ENCODE measurements around the gene PLPPR1.

PLPPR1 gene

GRCh38 chr9:101047848-101048397, 19.4 kb downstream of the PLPPR1 start:
- Histone ChIP-seq H3K27me3 (ENCODE audit: control insufficient read depth, insufficient read depth, low read length) (no peaks in the 10 kb centered on the region), H3K4me1 (ENCODE audit: control insufficient read depth, insufficient read depth, low read length) (no peaks in the 10 kb centered on the region), H3K9me3 (ENCODE audit: control insufficient read depth, insufficient read depth, low read depth, low read length) (0 out of 2 replicates have a peak, but pooled peaks cover 6% of the 10 kb centered on the region), H3K9ac (ENCODE audit: low read length) (no peak overlapping the region), H3K36me3 (ENCODE audit: control insufficient read depth, insufficient read depth, low read length) (no peaks in the 10 kb centered on the region), H3K27ac (ENCODE audit: low read depth, low read length) (no peak overlapping the region), H3K4me3 (ENCODE audit: low read depth, low read length) (no peak overlapping the region)

- H3K9ac ChIP-seq (ENCODE audit: low read length) = no peak overlapping the region
- H3K27me3 ChIP-seq (ENCODE audit: control insufficient read depth, insufficient read depth, low read length) = no peaks in the 10 kb centered on the region
- no peak overlapping the region for H3K27ac ChIP-seq (ENCODE audit: low read depth, low read length)
- H3K4me1 ChIP-seq (ENCODE audit: control insufficient read depth, insufficient read depth, low read length) = no peaks in the 10 kb centered on the region; the same call in 1 of the 2 replicates
- 0 out of 2 replicates have a peak, but pooled peaks cover 6% of the 10 kb centered on the region for H3K9me3 ChIP-seq (ENCODE audit: control insufficient read depth, insufficient read depth, low read depth, low read length)
- no peak overlapping the region for H3K4me3 ChIP-seq (ENCODE audit: low read depth, low read length)
- H3K36me3 ChIP-seq (ENCODE audit: control insufficient read depth, insufficient read depth, low read length) = no peaks in the 10 kb centered on the region
Measured at GRCh38 chr9:101050650-101051049, 22.1 kb downstream of the PLPPR1 start.

- no peak overlapping the region for H3K27ac ChIP-seq (ENCODE audit: low read depth, low read length)
- no peak overlapping the region for H3K4me3 ChIP-seq (ENCODE audit: low read depth, low read length)
- no peak overlapping the region for H3K9ac ChIP-seq (ENCODE audit: low read length)
- no peaks in the 10 kb centered on the region for H3K9me3 ChIP-seq (ENCODE audit: control insufficient read depth, insufficient read depth, low read depth, low read length)
- no peaks in the 10 kb centered on the region for H3K36me3 ChIP-seq (ENCODE audit: control insufficient read depth, insufficient read depth, low read length)
- H3K4me1 ChIP-seq (ENCODE audit: control insufficient read depth, insufficient read depth, low read length) = no peaks in the 10 kb centered on the region; the same call in 1 of the 2 replicates
- H3K27me3 ChIP-seq (ENCODE audit: control insufficient read depth, insufficient read depth, low read length) = no peaks in the 10 kb centered on the region
Measured at GRCh38 chr9:101054657-101055056, 26.1 kb downstream of the PLPPR1 start.

GRCh38 chr9:101055516-101055915, 27.0 kb downstream of the PLPPR1 start:
- Histone ChIP-seq H3K4me1 (ENCODE audit: control insufficient read depth, insufficient read depth, low read length) (no peaks in the 10 kb centered on the region; the same call in 1 of the 2 replicates), H3K9me3 (ENCODE audit: control insufficient read depth, insufficient read depth, low read depth, low read length) (no peaks in the 10 kb centered on the region), H3K27ac (ENCODE audit: low read depth, low read length) (no peak overlapping the region), H3K36me3 (ENCODE audit: control insufficient read depth, insufficient read depth, low read length) (no peaks in the 10 kb centered on the region), H3K4me3 (ENCODE audit: low read depth, low read length) (no peak overlapping the region), H3K9ac (ENCODE audit: low read length) (no peak overlapping the region), H3K27me3 (ENCODE audit: control insufficient read depth, insufficient read depth, low read length) (no peaks in the 10 kb centered on the region)

- H3K36me3 ChIP-seq (ENCODE audit: control insufficient read depth, insufficient read depth, low read length) = no peaks in the 10 kb centered on the region
- no peaks in the 10 kb centered on the region for H3K4me1 ChIP-seq (ENCODE audit: control insufficient read depth, insufficient read depth, low read length)
- no peaks in the 10 kb centered on the region for H3K27me3 ChIP-seq (ENCODE audit: control insufficient read depth, insufficient read depth, low read length)
- no peaks in the 10 kb centered on the region for H3K9me3 ChIP-seq (ENCODE audit: control insufficient read depth, insufficient read depth, low read depth, low read length)
- no peak overlapping the region for H3K9ac ChIP-seq (ENCODE audit: low read length)
- no peak overlapping the region for H3K4me3 ChIP-seq (ENCODE audit: low read depth, low read length)
- no peak overlapping the region for H3K27ac ChIP-seq (ENCODE audit: low read depth, low read length)
Measured at GRCh38 chr9:101062686-101063085, 34.2 kb downstream of the PLPPR1 start.

DNA sequence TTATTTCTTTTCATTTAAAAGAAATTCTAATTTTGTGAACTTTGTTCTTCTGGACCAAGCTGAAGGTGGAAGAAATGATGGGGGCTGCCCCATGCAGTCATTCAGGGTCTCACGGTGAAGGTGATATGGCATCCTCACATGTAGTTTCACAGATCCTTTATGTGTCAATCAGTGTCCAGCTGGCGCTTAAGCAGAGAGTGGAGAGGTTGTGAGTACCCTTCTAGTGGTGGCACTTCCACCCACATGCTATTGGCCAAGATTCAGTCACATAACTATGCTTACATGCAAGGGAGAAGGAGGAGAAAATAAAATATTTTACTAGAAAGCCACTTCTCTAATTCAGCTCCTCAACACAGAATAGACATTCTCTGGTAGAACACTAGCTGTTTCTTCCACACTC, 34.7 kb downstream of the PLPPR1 start:
- H3K4me1 ChIP-seq (ENCODE audit: control insufficient read depth, insufficient read depth, low read length) = no peaks in the 10 kb centered on the region
- H3K27me3 ChIP-seq (ENCODE audit: control insufficient read depth, insufficient read depth, low read length) = no peaks in the 10 kb centered on the region
- no peaks in the 10 kb centered on the region for H3K36me3 ChIP-seq (ENCODE audit: control insufficient read depth, insufficient read depth, low read length)
- no peaks in the 10 kb centered on the region for H3K9me3 ChIP-seq (ENCODE audit: control insufficient read depth, insufficient read depth, low read depth, low read length)
- no peak overlapping the region for H3K4me3 ChIP-seq (ENCODE audit: low read depth, low read length)
- no peak overlapping the region for H3K27ac ChIP-seq (ENCODE audit: low read depth, low read length)
- H3K9ac ChIP-seq (ENCODE audit: low read length) = no peak overlapping the region

DNA sequence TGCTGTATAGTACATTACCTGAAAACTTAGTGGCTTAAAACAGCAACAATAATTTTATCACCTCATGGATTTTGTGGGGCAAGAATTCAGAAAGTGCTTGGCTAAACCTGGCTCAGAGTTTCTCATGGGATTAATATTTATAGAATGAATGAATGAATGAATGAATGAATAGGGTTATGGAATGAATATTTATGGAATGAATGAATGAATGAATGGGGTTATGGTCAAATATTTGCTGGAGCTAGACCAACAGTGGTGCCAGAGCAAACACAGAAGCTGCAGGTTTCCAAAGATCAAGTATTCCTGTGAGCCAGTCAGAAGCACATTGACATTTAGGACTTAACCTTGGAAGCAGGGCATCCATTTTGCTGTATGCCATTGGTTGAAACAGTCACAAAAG, 35.7 kb downstream of the PLPPR1 start:
- no peaks in the 10 kb centered on the region for H3K27me3 ChIP-seq (ENCODE audit: control insufficient read depth, insufficient read depth, low read length)
- H3K36me3 ChIP-seq (ENCODE audit: control insufficient read depth, insufficient read depth, low read length) = no peaks in the 10 kb centered on the region
- no peaks in the 10 kb centered on the region for H3K4me1 ChIP-seq (ENCODE audit: control insufficient read depth, insufficient read depth, low read length)
- no peak overlapping the region for H3K4me3 ChIP-seq (ENCODE audit: low read depth, low read length)
- no peak overlapping the region for H3K9ac ChIP-seq (ENCODE audit: low read length)
- no peak overlapping the region for H3K27ac ChIP-seq (ENCODE audit: low read depth, low read length)
- H3K9me3 ChIP-seq (ENCODE audit: control insufficient read depth, insufficient read depth, low read depth, low read length) = no peaks in the 10 kb centered on the region

GRCh38 chr9:101065930-101066329, 37.4 kb downstream of the PLPPR1 start:
- H3K9ac ChIP-seq (ENCODE audit: low read length) = no peak overlapping the region
- H3K27me3 ChIP-seq (ENCODE audit: control insufficient read depth, insufficient read depth, low read length) = no peaks in the 10 kb centered on the region
- H3K9me3 ChIP-seq (ENCODE audit: control insufficient read depth, insufficient read depth, low read depth, low read length) = no peaks in the 10 kb centered on the region
- H3K27ac ChIP-seq (ENCODE audit: low read depth, low read length) = no peak overlapping the region
- no peaks in the 10 kb centered on the region for H3K4me1 ChIP-seq (ENCODE audit: control insufficient read depth, insufficient read depth, low read length)
- H3K36me3 ChIP-seq (ENCODE audit: control insufficient read depth, insufficient read depth, low read length) = no peaks in the 10 kb centered on the region
- no peak overlapping the region for H3K4me3 ChIP-seq (ENCODE audit: low read depth, low read length)

DNA sequence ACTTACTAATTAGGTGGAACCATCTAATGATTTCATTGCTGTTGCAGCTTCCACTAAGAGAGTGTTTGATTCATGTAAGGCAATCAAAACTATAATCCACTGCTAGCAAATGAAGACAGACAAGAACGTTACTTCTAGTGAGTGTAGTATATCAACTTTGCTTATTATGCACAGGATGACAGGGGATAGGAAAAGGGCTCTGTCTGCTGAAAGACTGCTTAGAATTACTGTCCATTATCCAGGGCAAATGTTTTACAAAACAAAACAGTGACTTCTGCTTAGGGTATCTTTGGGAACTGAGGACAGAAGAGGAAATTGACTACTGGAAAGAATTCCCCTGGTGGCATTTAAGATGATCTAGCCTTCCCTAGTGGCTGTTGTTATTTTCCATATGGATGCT, 40.2 kb downstream of the PLPPR1 start:
- no peaks in the 10 kb centered on the region for H3K27me3 ChIP-seq (ENCODE audit: control insufficient read depth, insufficient read depth, low read length)
- H3K4me1 ChIP-seq (ENCODE audit: control insufficient read depth, insufficient read depth, low read length) = peaks cover 8% of the 10 kb centered on the region
- no peaks in the 10 kb centered on the region for H3K9me3 ChIP-seq (ENCODE audit: control insufficient read depth, insufficient read depth, low read depth, low read length)
- H3K27ac ChIP-seq (ENCODE audit: low read depth, low read length) = no peak overlapping the region
- no peak overlapping the region for H3K4me3 ChIP-seq (ENCODE audit: low read depth, low read length)
- H3K36me3 ChIP-seq (ENCODE audit: control insufficient read depth, insufficient read depth, low read length) = no peaks in the 10 kb centered on the region
- no peak overlapping the region for H3K9ac ChIP-seq (ENCODE audit: low read length)

GRCh38 chr9:101072259-101072658, 43.7 kb downstream of the PLPPR1 start:
- Histone ChIP-seq H3K9me3 (ENCODE audit: control insufficient read depth, insufficient read depth, low read depth, low read length) (no peaks in the 10 kb centered on the region), H3K27me3 (ENCODE audit: control insufficient read depth, insufficient read depth, low read length) (no peaks in the 10 kb centered on the region), H3K4me1 (ENCODE audit: control insufficient read depth, insufficient read depth, low read length) (peaks cover 13% of the 10 kb centered on the region), H3K36me3 (ENCODE audit: control insufficient read depth, insufficient read depth, low read length) (no peaks in the 10 kb centered on the region), H3K9ac (ENCODE audit: low read length) (no peak overlapping the region), H3K4me3 (ENCODE audit: low read depth, low read length) (no peak overlapping the region), H3K27ac (ENCODE audit: low read depth, low read length) (no peak overlapping the region)

DNA sequence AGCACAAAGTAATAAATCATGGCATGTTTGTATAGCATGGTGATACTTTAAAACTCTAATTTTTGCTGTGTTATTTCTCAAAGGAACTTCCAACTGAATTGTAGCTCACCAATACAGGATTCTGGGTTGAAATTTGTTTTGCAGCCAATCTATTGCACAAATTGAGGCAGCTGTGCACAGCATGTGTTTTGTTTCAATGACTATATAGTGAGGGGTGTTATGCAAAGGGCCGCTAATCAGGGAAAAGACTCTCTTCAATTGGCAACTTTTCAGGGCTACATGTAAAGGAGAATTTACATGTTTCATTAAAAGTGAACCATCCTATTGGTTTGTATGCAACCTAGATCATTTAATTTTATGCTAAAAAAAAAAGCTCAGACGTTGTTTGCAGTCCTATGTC, 44.6 kb downstream of the PLPPR1 start:
- Histone ChIP-seq H3K27me3 (ENCODE audit: control insufficient read depth, insufficient read depth, low read length) (no peaks in the 10 kb centered on the region), H3K36me3 (ENCODE audit: control insufficient read depth, insufficient read depth, low read length) (no peaks in the 10 kb centered on the region), H3K4me3 (ENCODE audit: low read depth, low read length) (no peak overlapping the region), H3K4me1 (ENCODE audit: control insufficient read depth, insufficient read depth, low read length) (peaks cover 13% of the 10 kb centered on the region), H3K9me3 (ENCODE audit: control insufficient read depth, insufficient read depth, low read depth, low read length) (no peaks in the 10 kb centered on the region), H3K9ac (ENCODE audit: low read length) (no peak overlapping the region), H3K27ac (ENCODE audit: low read depth, low read length) (no peak overlapping the region)

GRCh38 chr9:101081641-101082040, 53.1 kb downstream of the PLPPR1 start:
- peaks cover 13% of the 10 kb centered on the region for H3K4me1 ChIP-seq (ENCODE audit: control insufficient read depth, insufficient read depth, low read length)
- no peaks in the 10 kb centered on the region for H3K36me3 ChIP-seq (ENCODE audit: control insufficient read depth, insufficient read depth, low read length)
- H3K9ac ChIP-seq (ENCODE audit: low read length) = no peak overlapping the region
- no peak overlapping the region for H3K27ac ChIP-seq (ENCODE audit: low read depth, low read length)
- H3K4me3 ChIP-seq (ENCODE audit: low read depth, low read length) = no peak overlapping the region
- no peaks in the 10 kb centered on the region for H3K27me3 ChIP-seq (ENCODE audit: control insufficient read depth, insufficient read depth, low read length)
- no peaks in the 10 kb centered on the region for H3K9me3 ChIP-seq (ENCODE audit: control insufficient read depth, insufficient read depth, low read depth, low read length)
